Endometrial microvascular endothelial cells (primary cell): Measurements from ENCODE around the gene PCDHA5. TPM values are rescaled to one million over a fixed set of nuclear protein-coding genes. Genes with fewer than 3 reads are reported as not detected.
"Not testable (repeated sequence)": the region's sequence is repeated elsewhere in the genome, so short reads cannot be mapped to it uniquely, and the experiment has no call there.

Experiments
- in situ Hi-C: cut with HindIII; loops from 2 replicates; pipeline ENCODE4 v1.10.0; 2017; ENCODE audit warnings: low sequenced_read_pairs, low pct_unique_long_range_greater_than_20kb; ENCODE audit errors: inconsistent ontology term
- total RNA-seq: library from RNA; depleted of rRNA; stranded (reverse); fragments of >200 nt; gene quantifications from one replicate; pipeline ENCODE4 v1.2.3, GENCODE V29; 2015; ENCODE audit errors: inconsistent ontology term

Gene PCDHA5
- total RNA-seq, result not detected

DNA sequence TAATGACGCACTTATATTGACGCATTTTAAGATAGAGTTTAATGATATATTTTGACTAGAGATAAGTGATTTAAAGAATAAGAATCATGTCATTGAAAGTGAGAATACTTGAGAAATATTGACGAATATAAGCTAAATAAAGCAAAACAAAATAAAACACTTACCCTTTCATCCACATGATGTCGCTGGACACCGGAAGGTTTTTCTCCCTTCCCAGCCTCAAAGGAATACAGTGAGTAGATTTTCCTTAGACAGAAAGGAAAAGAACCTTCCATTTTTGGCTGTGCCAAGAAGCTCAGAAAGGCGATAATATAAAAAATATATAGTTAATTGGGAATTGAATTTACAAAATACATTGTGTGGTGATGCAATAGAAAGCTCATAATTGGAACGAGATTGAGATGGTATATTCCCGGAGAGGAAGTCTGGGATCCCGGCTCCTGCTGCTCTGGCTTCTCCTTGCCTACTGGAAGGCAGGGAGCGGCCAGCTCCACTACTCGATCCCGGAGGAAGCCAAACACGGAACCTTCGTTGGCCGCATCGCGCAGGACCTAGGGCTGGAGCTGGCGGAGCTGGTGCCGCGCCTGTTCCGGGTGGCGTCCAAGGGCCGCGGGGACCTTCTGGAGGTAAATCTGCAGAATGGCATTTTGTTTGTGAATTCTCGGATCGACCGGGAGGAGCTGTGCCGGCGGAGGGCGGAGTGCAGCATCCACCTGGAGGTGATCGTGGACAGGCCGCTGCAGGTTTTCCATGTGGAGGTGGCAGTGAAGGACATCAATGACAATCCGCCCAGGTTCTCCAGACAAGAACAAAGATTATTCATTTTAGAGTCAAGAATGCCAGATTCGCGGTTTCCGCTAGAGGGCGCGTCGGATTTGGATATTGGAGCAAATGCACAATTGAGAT, at the start of gene PCDHA5:
TSS of gene PCDHA5 (plus strand) at position 239 of the 906 bp plus-strand sequence.
- in situ Hi-C loops, result no loop called here

DNA sequence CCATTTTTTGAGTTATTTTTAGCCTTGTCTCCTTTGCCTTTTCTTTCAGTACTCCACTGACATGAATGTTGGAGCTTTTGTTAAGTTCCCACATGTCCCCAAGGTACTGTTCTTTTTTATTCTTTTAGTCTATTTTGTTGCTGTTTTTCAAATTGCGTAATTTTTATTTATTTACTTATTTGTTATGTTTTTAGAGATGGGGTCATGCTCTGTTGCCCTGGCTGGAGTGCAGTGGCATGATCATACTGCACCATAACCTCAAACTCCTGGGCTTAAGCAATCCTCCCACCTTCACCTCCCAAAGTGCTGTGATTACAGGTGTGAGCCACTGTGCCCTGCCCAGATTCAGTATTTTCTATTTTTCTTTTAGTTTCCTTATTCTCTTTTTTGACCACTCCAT, 40.9 kb upstream of the PCDHA5 start:
- in situ Hi-C loops, result no loop called here

DNA sequence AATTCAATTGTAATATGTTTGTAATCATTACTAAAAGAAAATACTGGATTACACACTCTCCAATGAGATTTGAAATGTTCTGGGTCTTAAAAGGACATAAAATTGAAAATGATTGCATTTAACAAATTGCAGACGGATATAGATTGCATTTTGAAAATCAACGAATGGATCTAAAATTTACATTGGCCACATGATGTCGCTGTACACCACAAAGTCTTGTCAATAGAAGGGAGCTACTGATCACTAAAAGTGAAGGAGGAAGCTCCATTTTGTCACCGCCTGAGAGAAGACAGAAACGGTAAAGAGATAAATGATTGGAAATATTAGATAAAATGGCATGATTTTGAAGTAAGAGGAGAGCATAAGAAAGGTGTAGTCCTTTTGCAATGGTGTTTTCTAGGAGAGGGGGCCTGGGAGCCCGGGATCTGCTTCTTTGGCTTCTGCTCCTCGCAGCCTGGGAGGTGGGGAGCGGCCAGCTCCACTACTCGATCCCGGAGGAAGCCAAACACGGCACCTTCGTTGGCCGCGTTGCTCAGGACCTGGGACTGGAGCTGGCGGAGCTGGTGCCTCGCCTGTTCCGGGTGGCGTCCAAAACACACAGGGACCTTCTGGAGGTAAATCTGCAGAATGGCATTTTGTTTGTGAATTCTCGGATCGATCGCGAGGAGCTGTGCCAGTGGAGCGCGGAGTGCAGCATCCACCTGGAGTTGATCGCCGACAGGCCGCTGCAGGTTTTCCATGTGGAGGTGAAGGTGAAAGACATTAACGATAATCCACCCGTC, 35.3 kb upstream of the PCDHA5 start, which contains the start of gene PCDHA1:
TSS of gene PCDHA1 (plus strand) at position 236 of the 782 bp plus-strand sequence.
- in situ Hi-C loops, result no loop called here

DNA sequence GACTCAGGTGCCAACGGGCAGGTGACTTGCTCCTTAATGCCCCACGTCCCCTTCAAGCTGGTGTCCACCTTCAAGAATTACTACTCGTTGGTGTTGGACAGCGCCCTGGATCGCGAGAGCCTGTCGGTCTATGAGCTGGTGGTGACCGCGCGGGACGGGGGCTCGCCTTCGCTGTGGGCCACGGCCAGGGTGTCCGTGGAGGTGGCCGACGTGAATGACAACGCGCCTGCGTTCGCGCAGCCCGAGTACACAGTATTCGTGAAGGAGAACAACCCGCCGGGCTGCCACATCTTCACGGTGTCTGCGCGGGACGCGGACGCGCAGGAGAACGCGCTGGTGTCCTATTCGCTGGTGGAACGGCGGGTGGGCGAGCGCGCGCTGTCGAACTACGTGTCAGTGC, 34.0 kb upstream of the PCDHA5 start:
- in situ Hi-C loops, result not testable (repeated sequence)

DNA sequence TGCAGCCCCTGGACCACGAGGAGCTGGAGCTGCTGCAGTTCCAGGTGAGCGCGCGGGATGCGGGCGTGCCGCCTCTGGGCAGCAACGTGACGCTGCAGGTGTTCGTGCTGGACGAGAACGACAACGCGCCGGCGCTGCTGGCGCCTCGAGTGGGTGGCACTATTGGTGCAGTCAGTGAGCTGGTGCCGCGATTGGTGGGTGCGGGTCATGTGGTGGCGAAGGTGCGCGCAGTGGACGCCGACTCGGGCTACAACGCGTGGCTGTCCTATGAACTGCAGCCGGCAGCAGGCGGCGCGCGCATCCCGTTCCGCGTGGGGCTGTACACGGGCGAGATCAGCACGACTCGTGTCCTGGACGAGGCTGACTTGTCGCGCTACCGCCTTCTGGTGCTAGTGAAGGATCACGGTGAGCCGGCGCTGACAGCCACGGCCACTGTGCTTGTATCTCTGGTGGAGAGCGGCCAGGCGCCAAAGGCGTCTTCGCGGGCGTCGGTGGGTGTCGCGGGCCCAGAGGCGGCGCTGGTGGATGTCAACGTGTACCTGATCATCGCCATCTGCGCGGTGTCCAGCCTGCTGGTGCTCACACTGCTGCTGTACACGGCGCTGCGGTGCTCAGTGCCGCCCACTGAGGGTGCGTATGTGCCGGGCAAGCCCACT, 33.4 kb upstream of the PCDHA5 start:
- in situ Hi-C loops, result not testable (repeated sequence)

DNA sequence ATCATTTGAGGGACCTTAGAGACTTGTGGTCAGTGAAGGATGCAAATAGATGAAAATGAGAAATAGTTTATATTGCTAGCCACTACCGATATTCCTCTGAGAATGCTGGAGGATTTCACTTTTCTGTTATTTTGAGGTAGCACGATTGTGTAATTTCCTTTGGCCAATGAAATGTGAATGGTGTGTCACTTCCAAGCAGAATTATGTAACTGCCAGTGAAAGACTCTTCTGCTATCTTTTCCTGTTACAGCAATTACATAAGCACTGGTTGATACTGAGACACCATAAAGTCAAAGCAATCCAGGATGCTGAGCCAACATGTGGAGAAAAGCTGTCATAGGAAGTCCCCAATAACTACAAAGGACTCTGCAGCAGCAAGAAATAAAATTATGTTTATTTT, 30.3 kb upstream of the PCDHA5 start:
- in situ Hi-C loops, result no loop called here

DNA sequence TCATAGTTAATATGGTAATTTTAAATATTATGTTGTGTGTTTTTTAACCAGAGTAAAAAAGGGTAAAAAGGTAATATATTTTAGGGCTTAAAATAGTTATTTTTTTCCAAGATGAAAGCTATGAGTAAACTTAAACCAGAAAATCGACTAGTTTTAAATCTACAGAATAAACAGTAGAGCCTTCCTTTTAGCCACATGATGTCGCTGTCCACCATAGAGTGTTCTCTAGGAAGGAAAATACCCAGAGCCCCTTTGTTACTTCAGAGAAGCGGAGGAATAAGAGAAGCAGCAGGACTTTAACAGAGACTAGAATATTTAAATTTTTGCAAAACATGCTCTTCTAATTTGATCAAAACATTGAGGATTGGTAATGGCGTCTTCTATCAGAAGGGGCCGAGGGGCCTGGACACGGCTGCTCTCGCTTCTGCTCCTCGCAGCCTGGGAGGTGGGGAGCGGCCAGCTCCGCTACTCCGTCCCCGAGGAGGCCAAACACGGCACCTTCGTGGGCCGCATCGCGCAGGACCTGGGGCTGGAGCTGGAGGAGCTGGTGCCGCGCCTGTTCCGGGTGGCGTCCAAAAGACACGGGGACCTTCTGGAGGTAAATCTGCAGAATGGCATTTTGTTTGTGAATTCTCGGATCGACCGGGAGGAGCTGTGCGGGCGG, 26.7 kb upstream of the PCDHA5 start, which contains the start of gene PCDHA2:
TSS of gene PCDHA2 (plus strand) at position 258 of the 664 bp plus-strand sequence.
- in situ Hi-C loops, result no loop called here

DNA sequence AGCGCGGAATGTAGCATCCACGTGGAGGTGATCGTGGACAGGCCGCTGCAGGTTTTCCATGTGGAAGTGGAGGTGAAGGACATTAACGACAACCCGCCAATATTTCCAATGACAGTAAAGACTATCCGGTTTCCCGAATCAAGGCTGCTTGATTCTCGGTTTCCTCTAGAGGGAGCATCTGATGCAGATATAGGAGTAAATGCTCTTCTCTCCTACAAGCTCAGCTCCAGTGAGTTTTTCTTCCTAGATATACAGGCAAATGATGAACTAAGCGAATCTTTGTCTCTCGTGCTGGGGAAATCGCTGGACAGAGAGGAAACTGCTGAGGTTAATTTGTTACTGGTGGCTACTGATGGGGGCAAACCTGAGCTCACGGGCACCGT, 26.2 kb upstream of the PCDHA5 start:
- in situ Hi-C loops, result no loop called here

DNA sequence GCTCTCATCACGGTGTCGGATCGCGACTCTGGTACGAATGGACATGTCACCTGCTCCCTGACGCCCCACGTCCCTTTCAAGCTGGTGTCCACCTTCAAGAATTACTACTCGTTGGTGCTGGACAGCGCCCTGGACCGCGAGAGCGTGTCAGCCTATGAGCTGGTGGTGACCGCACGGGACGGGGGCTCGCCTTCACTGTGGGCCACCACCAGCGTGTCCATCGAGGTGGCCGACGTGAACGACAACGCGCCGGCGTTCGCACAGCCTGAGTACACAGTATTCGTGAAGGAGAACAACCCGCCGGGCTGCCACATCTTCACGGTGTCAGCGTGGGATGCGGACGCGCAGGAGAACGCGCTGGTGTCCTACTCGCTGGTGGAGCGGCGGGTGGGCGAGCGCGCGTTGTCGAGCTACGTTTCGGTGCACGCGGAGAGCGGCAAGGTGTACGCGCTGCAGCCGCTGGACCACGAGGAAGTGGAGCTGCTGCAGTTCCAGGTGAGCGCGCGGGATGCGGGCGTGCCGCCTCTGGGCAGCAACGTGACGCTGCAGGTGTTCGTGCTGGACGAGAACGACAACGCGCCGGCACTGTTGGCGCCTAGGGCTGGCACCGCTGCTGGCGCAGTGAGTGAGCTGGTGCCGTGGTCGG, 25.2 kb upstream of the PCDHA5 start:
- in situ Hi-C loops, result not testable (repeated sequence)

DNA sequence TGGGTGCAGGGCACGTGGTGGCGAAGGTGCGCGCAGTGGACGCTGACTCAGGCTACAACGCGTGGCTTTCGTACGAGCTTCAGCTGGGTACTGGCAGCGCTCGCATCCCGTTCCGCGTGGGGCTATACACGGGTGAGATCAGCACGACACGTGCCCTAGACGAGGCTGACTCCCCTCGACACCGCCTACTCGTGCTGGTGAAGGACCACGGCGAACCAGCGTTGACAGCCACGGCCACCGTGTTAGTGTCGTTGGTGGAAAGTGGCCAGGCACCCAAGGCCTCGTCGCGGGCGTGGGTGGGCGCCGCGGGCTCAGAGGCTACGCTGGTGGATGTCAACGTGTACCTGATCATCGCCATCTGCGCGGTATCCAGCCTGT, 24.7 kb upstream of the PCDHA5 start:
- in situ Hi-C loops, result no loop called here

DNA sequence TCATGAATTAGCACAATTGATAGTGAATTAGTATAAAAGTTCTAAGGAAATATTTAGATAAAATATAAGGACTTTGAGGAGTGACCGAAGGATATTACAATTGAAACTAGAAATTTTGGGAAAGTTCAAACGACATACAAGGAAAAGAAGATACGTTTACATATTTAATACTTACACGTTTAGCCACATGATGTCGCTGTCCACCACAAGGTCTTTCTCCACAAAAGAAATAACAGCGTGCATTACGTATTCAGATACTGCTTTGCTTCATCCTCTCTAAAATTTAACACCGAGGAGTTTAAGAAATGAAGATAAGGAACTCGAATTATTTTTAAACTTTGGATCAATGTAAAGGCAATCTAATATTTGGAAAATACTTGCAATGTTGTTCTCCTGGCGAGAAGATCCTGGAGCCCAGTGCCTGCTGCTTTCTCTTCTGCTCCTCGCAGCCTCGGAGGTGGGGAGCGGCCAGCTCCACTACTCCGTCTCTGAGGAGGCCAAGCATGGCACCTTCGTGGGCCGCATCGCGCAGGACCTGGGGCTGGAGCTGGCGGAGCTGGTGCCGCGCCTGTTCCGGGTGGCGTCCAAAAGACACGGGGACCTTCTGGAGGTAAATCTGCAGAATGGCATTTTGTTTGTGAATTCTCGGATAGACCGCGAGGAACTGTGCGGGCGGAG, 20.5 kb upstream of the PCDHA5 start, which contains the start of gene PCDHA3:
TSS of gene PCDHA3 (plus strand) at position 242 of the 678 bp plus-strand sequence.
- in situ Hi-C loops, result no loop called here

DNA sequence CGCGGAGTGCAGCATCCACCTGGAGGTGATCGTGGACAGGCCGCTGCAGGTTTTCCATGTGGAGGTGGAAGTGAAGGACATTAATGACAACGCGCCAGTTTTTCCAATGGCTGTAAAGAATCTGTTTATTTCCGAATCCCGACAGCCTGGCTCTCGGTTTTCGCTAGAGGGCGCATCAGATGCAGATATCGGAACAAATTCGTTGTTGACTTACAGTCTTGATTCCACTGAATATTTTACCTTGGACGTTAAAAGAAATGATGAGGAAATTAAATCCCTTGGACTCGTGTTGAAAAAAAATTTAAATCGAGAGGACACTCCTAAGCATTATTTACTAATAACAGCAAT, 19.9 kb upstream of the PCDHA5 start:
- in situ Hi-C loops, result no loop called here

DNA sequence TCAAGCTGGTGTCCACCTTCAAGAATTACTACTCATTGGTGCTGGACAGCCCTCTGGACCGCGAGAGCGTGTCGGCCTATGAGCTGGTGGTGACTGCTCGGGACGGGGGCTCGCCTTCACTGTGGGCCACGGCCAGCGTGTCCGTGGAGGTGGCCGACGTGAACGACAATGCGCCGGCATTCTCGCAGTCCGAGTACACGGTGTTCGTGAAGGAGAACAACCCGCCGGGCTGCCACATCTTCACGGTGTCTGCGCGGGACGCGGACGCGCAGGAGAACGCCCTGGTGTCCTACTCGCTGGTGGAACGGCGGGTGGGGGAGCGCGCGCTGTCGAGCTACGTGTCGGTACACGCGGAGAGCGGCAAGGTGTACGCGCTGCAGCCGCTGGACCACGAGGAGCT, 19.0 kb upstream of the PCDHA5 start:
- in situ Hi-C loops, result not testable (repeated sequence)

DNA sequence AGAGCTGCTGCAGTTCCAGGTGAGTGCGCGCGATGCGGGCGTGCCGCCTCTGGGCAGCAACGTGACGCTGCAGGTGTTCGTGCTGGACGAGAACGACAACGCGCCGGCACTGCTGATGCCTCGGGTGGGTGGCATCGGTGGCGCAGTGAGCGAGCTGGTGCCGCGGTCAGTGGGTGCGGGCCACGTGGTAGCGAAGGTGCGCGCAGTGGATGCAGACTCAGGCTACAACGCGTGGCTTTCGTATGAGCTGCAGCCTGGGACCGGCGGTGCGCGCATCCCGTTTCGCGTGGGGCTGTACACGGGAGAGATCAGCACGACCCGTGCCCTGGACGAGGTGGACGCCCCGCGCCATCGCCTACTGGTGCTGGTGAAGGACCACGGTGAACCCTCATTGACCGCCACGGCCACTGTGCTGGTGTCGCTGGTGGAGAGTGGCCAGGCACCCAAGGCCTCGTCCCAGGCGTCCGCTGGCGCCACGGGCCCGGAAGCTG, 18.6 kb upstream of the PCDHA5 start:
- in situ Hi-C loops, result no loop called here

DNA sequence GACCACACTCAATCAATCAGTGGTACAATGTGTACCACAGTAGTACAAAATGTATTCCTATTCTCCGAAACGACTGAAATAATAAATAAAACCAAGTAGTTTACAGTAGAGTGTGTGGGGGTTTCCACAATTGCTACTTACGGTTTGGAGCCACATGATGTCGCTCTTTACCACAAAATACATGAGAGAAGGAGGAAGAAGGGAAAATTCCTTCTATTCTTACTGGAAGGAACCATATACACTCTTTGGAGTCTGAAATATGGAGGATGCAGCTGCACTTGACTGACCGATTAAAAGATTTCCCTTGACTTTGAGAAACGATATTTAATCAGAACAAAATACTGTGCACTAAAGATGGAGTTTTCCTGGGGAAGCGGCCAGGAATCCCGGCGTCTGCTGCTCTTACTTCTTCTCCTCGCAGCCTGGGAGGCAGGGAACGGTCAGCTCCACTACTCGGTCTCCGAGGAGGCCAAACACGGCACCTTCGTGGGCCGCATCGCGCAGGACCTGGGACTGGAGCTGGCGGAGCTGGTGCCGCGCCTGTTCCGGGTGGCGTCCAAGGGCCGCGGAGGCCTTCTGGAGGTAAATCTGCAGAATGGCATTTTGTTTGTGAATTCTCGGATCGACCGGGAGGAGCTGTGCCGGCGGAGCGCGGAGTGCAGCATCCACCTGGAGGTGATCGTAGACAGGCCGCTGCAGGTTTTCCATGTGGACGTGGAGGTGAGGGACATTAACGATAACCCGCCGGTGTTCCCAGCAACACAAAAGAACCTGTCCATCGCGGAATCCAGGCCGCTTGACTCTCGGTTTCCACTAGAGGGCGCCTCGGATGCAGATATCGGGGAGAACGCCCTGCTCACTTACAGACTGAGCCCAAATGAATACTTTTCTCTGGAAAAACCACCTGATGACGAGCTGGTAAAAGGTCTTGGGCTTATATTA, 14.3 kb upstream of the PCDHA5 start, which contains the start of gene PCDHA4:
TSS of gene PCDHA4 (plus strand) at position 235 of the 942 bp plus-strand sequence.
- in situ Hi-C loops, result no loop called here

DNA sequence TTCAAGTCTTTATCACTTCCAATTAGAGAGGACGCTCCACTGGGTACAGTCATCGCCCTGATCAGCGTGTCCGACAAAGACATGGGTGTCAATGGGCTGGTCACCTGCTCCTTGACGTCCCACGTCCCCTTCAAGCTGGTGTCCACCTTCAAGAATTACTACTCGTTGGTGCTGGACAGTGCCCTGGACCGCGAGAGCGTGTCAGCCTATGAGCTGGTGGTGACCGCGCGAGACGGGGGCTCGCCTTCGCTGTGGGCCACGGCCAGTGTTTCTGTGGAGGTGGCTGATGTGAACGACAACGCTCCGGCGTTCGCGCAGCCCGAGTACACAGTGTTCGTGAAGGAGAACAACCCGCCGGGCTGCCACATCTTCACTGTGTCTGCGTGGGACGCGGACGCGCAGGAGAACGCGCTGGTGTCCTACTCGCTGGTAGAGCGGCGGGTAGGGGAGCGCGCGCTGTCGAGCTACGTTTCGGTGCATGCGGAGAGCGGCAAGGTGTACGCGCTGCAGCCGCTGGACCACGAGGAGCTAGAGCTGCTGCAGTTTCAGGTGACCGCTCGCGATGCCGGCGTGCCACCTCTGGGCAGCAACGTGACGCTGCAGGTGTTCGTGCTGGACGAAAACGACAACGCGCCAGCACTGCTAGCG, 13.0 kb upstream of the PCDHA5 start:
- in situ Hi-C loops, result not testable (repeated sequence)
